Measurements from ENCODE around the gene UQCC3.

GRCh38 chr11:62677714-62678113 lies 6.2 kb downstream of the UQCC3 start:
- TF ChIP-seq POLR2A (IDR thresholded peaks at IDR 0.05; ENCODE audit: low read depth, low read length): no peak
- no peak for TF ChIP-seq CTCF (conservative IDR thresholded peaks at IDR 0.05; ENCODE audit: low read depth, low read length)
- TF ChIP-seq MXI1 (IDR thresholded peaks at IDR 0.05; ENCODE audit: borderline replicate concordance, low read depth, low read length): no peak
- no peak for TF ChIP-seq BHLHE40 (IDR thresholded peaks at IDR 0.05; ENCODE audit: low read depth, low read length)
- no peak for TF ChIP-seq MAZ (IDR thresholded peaks at IDR 0.05; ENCODE audit: borderline replicate concordance, low read depth, low read length)
- TF ChIP-seq RFX5 (IDR thresholded peaks at IDR 0.05; ENCODE audit: low read depth, low read length): no peak
- no peak for TF ChIP-seq MAFK (IDR thresholded peaks at IDR 0.05; ENCODE audit: low read depth, low read length)
- TF ChIP-seq CEBPB (IDR thresholded peaks at IDR 0.05; ENCODE audit: low read depth, low read length): no peak
- no peak for TF ChIP-seq SMC3 (IDR thresholded peaks at IDR 0.05; ENCODE audit: low read depth, low read length)
- no peak for TF ChIP-seq USF2 (IDR thresholded peaks at IDR 0.05; ENCODE audit: low read depth, low read length)
- TF ChIP-seq ELK1 (IDR thresholded peaks at IDR 0.05; ENCODE audit: borderline replicate concordance, low read depth, low read length): no peak
- no peak for TF ChIP-seq RAD21 (IDR thresholded peaks at IDR 0.05; ENCODE audit: low read length)

Measured in IMR-90 (cell line).